ENCODE results near the gene IGFL1. TPM values are rescaled to one million over a fixed set of nuclear protein-coding genes. Genes with fewer than 3 reads are reported as not detected.
"Not testable (repeated sequence)": the region's sequence is repeated elsewhere in the genome, so short reads cannot be mapped to it uniquely, and the experiment has no call there.

IGFL1 gene
- total RNA-seq, 1 donor from 2014 or later: not detected

- not testable (repeated sequence) for H3K4me3 ChIP-seq (ENCODE audit: low read length in 3 of 3); H3K27ac ChIP-seq (ENCODE audit: low read depth, low read length); H3K4me1 ChIP-seq (ENCODE audit: control insufficient read depth in 3 of 3, insufficient read depth in 3 of 3, low read length in 3 of 3); H3K36me3 ChIP-seq (ENCODE audit: control insufficient read depth in 3 of 3, insufficient read depth in 3 of 3, low read length in 3 of 3); H3K27me3 ChIP-seq (ENCODE audit: control insufficient read depth in 3 of 3, insufficient read depth in 3 of 3, low read length in 3 of 3); H3K9me3 ChIP-seq (ENCODE audit: control insufficient read depth in 3 of 3, low read length in 3 of 3); H3K9ac ChIP-seq (ENCODE audit: low read depth in 1 of 3, low read length in 3 of 3)
These were observed 8.6 kb downstream of the IGFL1 start for GRCh38 chr19:46238141-46238540.

DNA sequence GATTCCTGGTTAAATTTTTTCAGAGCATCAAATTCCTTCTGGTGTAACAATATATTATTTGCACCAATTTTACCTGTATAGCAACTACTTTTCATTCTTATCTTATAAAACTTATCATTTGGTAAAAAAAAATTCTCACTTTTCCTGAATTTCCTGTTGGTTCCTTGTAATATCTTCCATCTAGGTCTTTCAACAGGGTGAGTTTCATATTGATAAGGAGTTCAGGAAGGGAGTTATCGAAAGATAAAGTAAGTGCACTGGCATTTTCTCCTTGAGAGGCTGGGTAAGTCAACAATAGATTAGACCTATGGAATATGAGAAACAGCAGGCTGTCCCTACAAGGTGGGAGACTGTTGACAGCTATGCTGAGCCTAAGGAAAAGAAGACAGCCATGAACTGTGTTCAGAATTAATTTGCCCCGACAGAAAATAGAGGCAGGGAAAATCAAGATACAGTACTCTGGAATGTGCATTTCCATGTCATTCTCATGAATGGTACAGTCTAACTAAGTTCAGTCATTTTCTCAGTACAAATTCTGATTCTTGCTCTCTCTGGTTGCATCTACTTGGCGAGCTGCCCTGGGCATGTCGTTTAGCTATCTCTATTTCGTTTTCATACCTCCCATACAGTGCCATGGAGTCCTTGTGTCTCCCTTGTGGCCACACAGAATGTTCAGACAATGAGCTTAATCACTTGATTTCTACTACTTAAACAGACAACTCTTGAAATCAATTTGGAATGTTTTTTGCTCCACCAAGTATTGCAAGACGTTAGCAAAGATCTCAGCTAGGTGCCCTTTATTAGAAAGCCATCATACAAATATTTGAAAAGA, 9.9 kb downstream of the IGFL1 start:
- peaks cover 5 to 11% (median 8%) of the 10 kb centered on the region in 3 donors for H3K27me3 ChIP-seq (ENCODE audit: control insufficient read depth in 3 of 3, insufficient read depth in 3 of 3, low read length in 3 of 3)

GRCh38 chr19:46240693-46241092, 11.2 kb downstream of the IGFL1 start:
- Histone ChIP-seq H3K4me1 (ENCODE audit: control insufficient read depth in 3 of 3, insufficient read depth in 3 of 3, low read length in 3 of 3) (no peaks in the 10 kb centered on the region), H3K9me3 (ENCODE audit: control insufficient read depth in 3 of 3, low read length in 3 of 3) (no peaks in the 10 kb centered on the region), H3K27me3 (ENCODE audit: control insufficient read depth in 3 of 3, insufficient read depth in 3 of 3, low read length in 3 of 3) (peaks cover 9 to 13% (median 10%) of the 10 kb centered on the region in 3 donors), H3K4me3 (ENCODE audit: low read length in 3 of 3) (no peak overlapping the region), H3K27ac (ENCODE audit: low read depth, low read length) (no peak overlapping the region), H3K36me3 (ENCODE audit: control insufficient read depth in 3 of 3, insufficient read depth in 3 of 3, low read length in 3 of 3) (no peaks in the 10 kb centered on the region), H3K9ac (ENCODE audit: low read depth in 1 of 3, low read length in 3 of 3) (no peak overlapping the region)

More for the DNA sequence above, 9.9 kb downstream of the IGFL1 start:
- H3K4me3 ChIP-seq (ENCODE audit: low read length in 3 of 3): no peak overlapping the region
- no peaks in the 10 kb centered on the region for H3K36me3 ChIP-seq (ENCODE audit: control insufficient read depth in 3 of 3, insufficient read depth in 3 of 3, low read length in 3 of 3)
- no peaks in the 10 kb centered on the region for H3K4me1 ChIP-seq (ENCODE audit: control insufficient read depth in 3 of 3, insufficient read depth in 3 of 3, low read length in 3 of 3)
- no peak overlapping the region for H3K27ac ChIP-seq (ENCODE audit: low read depth, low read length)
- H3K9me3 ChIP-seq (ENCODE audit: control insufficient read depth in 3 of 3, low read length in 3 of 3): no peaks in the 10 kb centered on the region
- no peak overlapping the region for H3K9ac ChIP-seq (ENCODE audit: low read depth in 1 of 3, low read length in 3 of 3)

GRCh38 chr19:46241626-46242025, 12.1 kb downstream of the IGFL1 start:
- H3K9me3 ChIP-seq (ENCODE audit: control insufficient read depth in 3 of 3, low read length in 3 of 3): no peaks in the 10 kb centered on the region
- no peak overlapping the region for H3K27ac ChIP-seq (ENCODE audit: low read depth, low read length)
- H3K36me3 ChIP-seq (ENCODE audit: control insufficient read depth in 3 of 3, insufficient read depth in 3 of 3, low read length in 3 of 3): no peaks in the 10 kb centered on the region
- H3K4me1 ChIP-seq (ENCODE audit: control insufficient read depth in 3 of 3, insufficient read depth in 3 of 3, low read length in 3 of 3): no peaks in the 10 kb centered on the region
- no peak overlapping the region for H3K4me3 ChIP-seq (ENCODE audit: low read length in 3 of 3)
- H3K27me3 ChIP-seq (ENCODE audit: control insufficient read depth in 3 of 3, insufficient read depth in 3 of 3, low read length in 3 of 3): peaks cover 10 to 16% (median 15%) of the 10 kb centered on the region in 3 donors
- H3K9ac ChIP-seq (ENCODE audit: low read depth in 1 of 3, low read length in 3 of 3): no peak overlapping the region

GRCh38 chr19:46243081-46243654, 13.6 kb downstream of the IGFL1 start:
- not testable (repeated sequence) for H3K4me3 ChIP-seq (ENCODE audit: low read length in 3 of 3); H3K36me3 ChIP-seq (ENCODE audit: control insufficient read depth in 3 of 3, insufficient read depth in 3 of 3, low read length in 3 of 3); H3K9me3 ChIP-seq (ENCODE audit: control insufficient read depth in 3 of 3, low read length in 3 of 3); H3K9ac ChIP-seq (ENCODE audit: low read depth in 1 of 3, low read length in 3 of 3); H3K27ac ChIP-seq (ENCODE audit: low read depth, low read length); H3K4me1 ChIP-seq (ENCODE audit: control insufficient read depth in 3 of 3, insufficient read depth in 3 of 3, low read length in 3 of 3)
- H3K27me3 ChIP-seq (ENCODE audit: control insufficient read depth in 3 of 3, insufficient read depth in 3 of 3, low read length in 3 of 3): peaks cover 10 to 16% (median 15%) of the 10 kb centered on the region in 3 donors

GRCh38 chr19:46250076-46250735, 20.7 kb downstream of the IGFL1 start:
- Histone ChIP-seq H3K9ac (ENCODE audit: low read depth in 1 of 3, low read length in 3 of 3) (no peak overlapping the region), H3K4me3 (ENCODE audit: low read length in 3 of 3) (no peak overlapping the region), H3K9me3 (ENCODE audit: control insufficient read depth in 3 of 3, low read length in 3 of 3) (no peaks in the 10 kb centered on the region), H3K27me3 (ENCODE audit: control insufficient read depth in 3 of 3, insufficient read depth in 3 of 3, low read length in 3 of 3) (peaks cover 10 to 14% (median 12%) of the 10 kb centered on the region in 3 donors), H3K36me3 (ENCODE audit: control insufficient read depth in 3 of 3, insufficient read depth in 3 of 3, low read length in 3 of 3) (no peaks in the 10 kb centered on the region), H3K4me1 (ENCODE audit: control insufficient read depth in 3 of 3, insufficient read depth in 3 of 3, low read length in 3 of 3) (no peaks in the 10 kb centered on the region), H3K27ac (ENCODE audit: low read depth, low read length) (no peak overlapping the region)

DNA sequence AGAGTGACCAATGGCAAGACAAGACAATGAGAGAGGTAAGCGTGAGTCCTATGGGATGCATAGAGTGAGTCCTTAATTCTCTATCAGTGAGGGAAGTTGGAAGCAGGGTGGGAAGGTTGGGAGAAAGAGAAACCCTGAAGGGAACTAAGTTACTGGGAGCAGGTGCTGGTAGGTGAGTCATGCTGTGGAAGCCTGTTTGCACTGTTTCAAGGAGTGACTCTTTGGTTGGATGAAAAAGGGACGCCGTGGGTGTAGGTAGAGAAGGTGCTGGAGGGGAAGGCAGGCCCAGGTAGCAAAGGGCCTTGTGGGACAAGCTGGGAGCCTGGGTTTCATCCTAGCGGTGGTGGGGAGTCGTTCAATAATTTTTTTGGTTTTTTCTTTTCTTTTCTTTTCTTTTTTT, 21.9 kb downstream of the IGFL1 start:
- Histone ChIP-seq H3K4me3 (ENCODE audit: low read length in 3 of 3) (no peak overlapping the region), H3K9ac (ENCODE audit: low read depth in 1 of 3, low read length in 3 of 3) (no peak overlapping the region), H3K36me3 (ENCODE audit: control insufficient read depth in 3 of 3, insufficient read depth in 3 of 3, low read length in 3 of 3) (no peaks in the 10 kb centered on the region), H3K27ac (ENCODE audit: low read depth, low read length) (no peak overlapping the region), H3K27me3 (ENCODE audit: control insufficient read depth in 3 of 3, insufficient read depth in 3 of 3, low read length in 3 of 3) (peaks cover 3 to 9% (median 7%) of the 10 kb centered on the region in 3 donors), H3K4me1 (ENCODE audit: control insufficient read depth in 3 of 3, insufficient read depth in 3 of 3, low read length in 3 of 3) (no peaks in the 10 kb centered on the region), H3K9me3 (ENCODE audit: control insufficient read depth in 3 of 3, low read length in 3 of 3) (no peaks in the 10 kb centered on the region)

- peaks cover 10 to 19% (median 14%) of the 10 kb centered on the region in 3 donors for H3K27me3 ChIP-seq (ENCODE audit: control insufficient read depth in 3 of 3, insufficient read depth in 3 of 3, low read length in 3 of 3)
- H3K9ac ChIP-seq (ENCODE audit: low read depth in 1 of 3, low read length in 3 of 3): no peak overlapping the region
- no peaks in the 10 kb centered on the region for H3K4me1 ChIP-seq (ENCODE audit: control insufficient read depth in 3 of 3, insufficient read depth in 3 of 3, low read length in 3 of 3)
- H3K4me3 ChIP-seq (ENCODE audit: low read length in 3 of 3): no peak overlapping the region
- H3K36me3 ChIP-seq (ENCODE audit: control insufficient read depth in 3 of 3, insufficient read depth in 3 of 3, low read length in 3 of 3): no peaks in the 10 kb centered on the region
- no peaks in the 10 kb centered on the region for H3K9me3 ChIP-seq (ENCODE audit: control insufficient read depth in 3 of 3, low read length in 3 of 3)
- no peak overlapping the region for H3K27ac ChIP-seq (ENCODE audit: low read depth, low read length)
These were observed 25.2 kb downstream of the IGFL1 start for GRCh38 chr19:46254776-46255175.

DNA sequence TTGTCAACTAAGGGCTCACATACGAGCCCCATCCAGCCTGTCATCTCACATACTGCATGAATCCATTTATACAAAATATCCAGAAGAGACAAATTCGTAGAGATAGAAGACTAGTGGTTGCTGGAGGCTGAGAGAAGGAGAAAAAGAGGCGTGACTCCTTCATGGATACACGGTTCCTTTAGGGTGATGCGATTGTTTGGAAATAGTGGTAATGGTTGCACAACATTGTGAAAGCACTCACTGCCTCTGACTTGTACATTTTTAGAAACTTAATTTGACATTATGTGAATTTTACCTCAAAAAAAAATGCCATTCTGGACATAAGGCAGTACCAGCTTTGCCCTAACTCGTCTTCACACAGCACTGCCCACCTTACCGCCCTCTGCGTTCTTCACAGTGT, 27.3 kb downstream of the IGFL1 start:
- H3K4me3 ChIP-seq (ENCODE audit: low read length in 3 of 3): no peak overlapping the region
- H3K27me3 ChIP-seq (ENCODE audit: control insufficient read depth in 3 of 3, insufficient read depth in 3 of 3, low read length in 3 of 3): peaks cover 20 to 32% (median 25%) of the 10 kb centered on the region in 3 donors
- H3K36me3 ChIP-seq (ENCODE audit: control insufficient read depth in 3 of 3, insufficient read depth in 3 of 3, low read length in 3 of 3): no peaks in the 10 kb centered on the region
- H3K4me1 ChIP-seq (ENCODE audit: control insufficient read depth in 3 of 3, insufficient read depth in 3 of 3, low read length in 3 of 3): no peaks in the 10 kb centered on the region
- no peak overlapping the region for H3K9ac ChIP-seq (ENCODE audit: low read depth in 1 of 3, low read length in 3 of 3)
- H3K27ac ChIP-seq (ENCODE audit: low read depth, low read length): no peak overlapping the region
- no peaks in the 10 kb centered on the region for H3K9me3 ChIP-seq (ENCODE audit: control insufficient read depth in 3 of 3, low read length in 3 of 3)

DNA sequence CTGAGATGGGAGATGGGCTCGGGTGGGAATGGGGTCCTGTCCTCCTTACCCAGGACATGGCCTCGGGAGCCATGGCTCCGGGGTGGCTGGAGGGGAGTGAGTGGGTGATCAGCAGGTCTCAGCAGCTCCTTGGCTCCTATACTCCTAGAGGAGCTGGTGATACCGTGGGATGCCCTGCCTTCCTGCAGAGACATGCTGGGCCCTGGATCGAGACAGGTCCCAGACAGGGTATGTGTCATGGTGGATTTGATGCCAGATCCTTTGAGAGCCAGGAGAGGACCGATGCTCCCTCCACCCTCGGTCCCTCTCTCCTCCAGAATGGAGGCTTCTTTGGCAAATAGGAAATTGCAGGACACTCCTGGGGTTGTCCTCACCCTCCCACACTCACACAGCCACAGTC, 32.0 kb downstream of the IGFL1 start:
- H3K36me3 ChIP-seq (ENCODE audit: control insufficient read depth in 3 of 3, insufficient read depth in 3 of 3, low read length in 3 of 3); H3K9me3 ChIP-seq (ENCODE audit: control insufficient read depth in 3 of 3, low read length in 3 of 3); H3K4me1 ChIP-seq (ENCODE audit: control insufficient read depth in 3 of 3, insufficient read depth in 3 of 3, low read length in 3 of 3); H3K9ac ChIP-seq (ENCODE audit: low read depth in 1 of 3, low read length in 3 of 3); H3K27ac ChIP-seq (ENCODE audit: low read depth, low read length); H3K4me3 ChIP-seq (ENCODE audit: low read length in 3 of 3): not testable (repeated sequence)
- peaks cover 20 to 46% (median 28%) of the 10 kb centered on the region in 3 donors for H3K27me3 ChIP-seq (ENCODE audit: control insufficient read depth in 3 of 3, insufficient read depth in 3 of 3, low read length in 3 of 3)
